Right lobe of liver (tissue), 6 donors: ENCODE results near the gene PAQR7. TPM values are rescaled to one million over a fixed set of nuclear protein-coding genes. Genes with fewer than 3 reads are reported as not detected.

Experiments used
- ATAC-seq, 4 donors: fragments of 200-7000 bp; cut with Tn5 transposase; one replicate each; pipeline ENCODE4 v1.9.1; 2020; ENCODE audit warnings: mild to moderate bottlenecking in 4 of 4, moderate library complexity in 4 of 4
- DNase-seq, 3 donors: peaks; one replicate each; pipeline ENCODE4 v3.0.0-alpha.2; 2020
- H3K27ac ChIP-seq, 3 donors: fragments of 200-600 bp; one replicate each; pipeline ENCODE4 v1.8.0; 2022
- H3K27me3 ChIP-seq, 2 donors: fragments of 200-600 bp; one replicate each; pipeline ENCODE4 v1.8.0; 2022
- H3K36me3 ChIP-seq, 4 donors: fragments of 200-600 bp; sonication (generic) in 1 of 4; one replicate each; pipeline versions ENCODE4 v1.5.1 to v1.8.0; 2017 to 2022; ENCODE audit warnings: control low read depth in 1 of 4
- H3K4me1 ChIP-seq, 4 donors: fragments of 200-600 bp; sonication (generic) in 1 of 4; one replicate each; pipeline versions ENCODE4 v1.5.1 to v1.8.0; 2017 to 2022; ENCODE audit warnings: control low read depth in 1 of 4
- H3K4me3 ChIP-seq, 3 donors: fragments of 200-600 bp; one replicate each; pipeline ENCODE4 v1.8.0; 2022
- H3K9me3 ChIP-seq, 4 donors: fragments of 200-600 bp; sonication (generic) in 1 of 4; one replicate each; pipeline versions ENCODE4 v1.5.1 to v1.8.0; 2017 to 2022; ENCODE audit warnings: control low read depth in 1 of 4
- CTCF ChIP-seq, 4 donors: fragments of 200-600 bp in 3 of 4; fragments of 450-650 bp in 1 of 4; IDR thresholded peaks; one replicate each; pipeline versions ENCODE4 v1.5.1 to v1.8.0; 2016 to 2022; ENCODE audit warnings: antibody characterized with exemption in 4 of 4, mild to moderate bottlenecking in 2 of 4
- POLR2A ChIP-seq: fragments of 450-650 bp; IDR thresholded peaks from one replicate; pipeline ENCODE4 v1.6.1; 2017; ENCODE audit warnings: antibody characterized with exemption, mild to moderate bottlenecking
- WGBS: methylation state at CpG from one replicate; pipeline ENCODE4 v1.1.6; 2018; ENCODE audit warnings: low coverage, low lambda C conversion rate; ENCODE audit not compliant: insufficient coverage; ENCODE audit errors: missing lambda C conversion rate; 5-methylcytosine and 5-hydroxymethylcytosine counted together
- intact Hi-C, 2 donors: fragments of 100-400 bp; cut with DNase I; formaldehyde crosslinking; loops; one replicate each; pipeline versions ENCODE4 v1.11.2 to v1.14.1; 2022
- total RNA-seq, 6 experiments: library from RNA; depleted of rRNA in 2 of 6; stranded (reverse); fragments of >200 nt in 2 of 6; fragmentation: NEBNext Ultra II Directional in 3 of 6; extraction: Animal tissue kit (Norgen Biotek cat#: 25700) in 3 of 6; gene quantifications; one replicate each; pipeline versions ENCODE4 v1.1.0 to v1.2.4, GENCODE V29; 2016 to 2023
- donor health status: DM: no; HTN: yes; CAD: no.
- donor health status: DM: no; HTN: no; CAD: no.
- donor health status: DM: no; HTN: no; CAD: no.
- donor health status: DM: no; HTN: yes; CAD: no.
- donor health status: DM: no; HTN: yes; CAD: no.

The PAQR7 gene
- total RNA-seq, 6 experiments from 2014 or later: 0.74 to 4.8 (median 2.4) TPM

GRCh38 chr1:25904943-25905679, 29.6 kb upstream of the PAQR7 start:
- H3K4me3 ChIP-seq: peak overlapping the region; percentile 54 to 66 (median 54)
- under 1% methylated on average over 17 of the region's 34 CpGs for WGBS
- peak in 1 of 4 donors; percentile 10 for TF ChIP-seq CTCF (IDR thresholded peaks at IDR 0.05)
- no peak for TF ChIP-seq POLR2A
- intact Hi-C loops: no loop called here
- no peaks in the 10 kb centered on the region for H3K27me3 ChIP-seq
- H3K9me3 ChIP-seq: no peaks in the 10 kb centered on the region
- peak; percentile 93 to 94 (median 94) for DNase-seq
- no peak overlapping the region for H3K27ac ChIP-seq
- H3K36me3 ChIP-seq: no peaks in the 10 kb centered on the region
- peaks cover 0 to 14% (median 0%) of the 10 kb centered on the region in 4 donors for H3K4me1 ChIP-seq
- peak; percentile 95 to 98 (median 96) for ATAC-seq

GRCh38 chr1:25903986-25904385, 28.5 kb upstream of the PAQR7 start:
- H3K4me1 ChIP-seq: peaks cover 0 to 14% (median 0%) of the 10 kb centered on the region in 4 donors
- no peaks in the 10 kb centered on the region for H3K27me3 ChIP-seq
- DNase-seq (no peak), ATAC-seq (no peak)
- no peak overlapping the region for H3K27ac ChIP-seq
- no peaks in the 10 kb centered on the region for H3K36me3 ChIP-seq
- intact Hi-C loops: no loop called here
- TF ChIP-seq CTCF (IDR thresholded peaks at IDR 0.05) (no peak), POLR2A (no peak)
- H3K9me3 ChIP-seq: no peaks in the 10 kb centered on the region
- WGBS: 70% methylated on average over 3 of the region's 3 CpGs
- no peak overlapping the region for H3K4me3 ChIP-seq

- Histone ChIP-seq H3K27ac (no peak overlapping the region), H3K36me3 (no peaks in the 10 kb centered on the region), H3K4me1 (peaks cover 0 to 14% (median 0%) of the 10 kb centered on the region in 4 donors), H3K9me3 (no peaks in the 10 kb centered on the region), H3K4me3 (no peak overlapping the region), H3K27me3 (no peaks in the 10 kb centered on the region)
- DNase-seq (no peak), ATAC-seq (no peak)
- 96% methylated on average over 3 of the region's 3 CpGs for WGBS
- no peak for TF ChIP-seq POLR2A
- TF ChIP-seq CTCF (IDR thresholded peaks at IDR 0.05): no peak
- intact Hi-C loops: no loop called here
These were observed 27.0 kb upstream of the PAQR7 start for GRCh38 chr1:25902462-25902861.

GRCh38 chr1:25900219-25900618, 24.7 kb upstream of the PAQR7 start:
- H3K27ac ChIP-seq: no peak overlapping the region
- no peaks in the 10 kb centered on the region for H3K36me3 ChIP-seq
- no peaks in the 10 kb centered on the region for H3K27me3 ChIP-seq
- no peak overlapping the region for H3K4me3 ChIP-seq
- H3K4me1 ChIP-seq: peaks cover 0 to 9% (median 0%) of the 10 kb centered on the region in 4 donors
- ATAC-seq (no peak), DNase-seq (no peak)
- TF ChIP-seq CTCF (IDR thresholded peaks at IDR 0.05) (no peak), POLR2A (no peak)
- H3K9me3 ChIP-seq: no peaks in the 10 kb centered on the region
- WGBS: 100% methylated on average over 1 of the region's 5 CpGs
- intact Hi-C loops: no loop called here
